ENCODE data around the gene TEKT5.
"Not testable (repeated sequence)": the region's sequence is repeated elsewhere in the genome, so short reads cannot be mapped to it uniquely, and the experiment has no call there.

Gene TEKT5

DNA sequence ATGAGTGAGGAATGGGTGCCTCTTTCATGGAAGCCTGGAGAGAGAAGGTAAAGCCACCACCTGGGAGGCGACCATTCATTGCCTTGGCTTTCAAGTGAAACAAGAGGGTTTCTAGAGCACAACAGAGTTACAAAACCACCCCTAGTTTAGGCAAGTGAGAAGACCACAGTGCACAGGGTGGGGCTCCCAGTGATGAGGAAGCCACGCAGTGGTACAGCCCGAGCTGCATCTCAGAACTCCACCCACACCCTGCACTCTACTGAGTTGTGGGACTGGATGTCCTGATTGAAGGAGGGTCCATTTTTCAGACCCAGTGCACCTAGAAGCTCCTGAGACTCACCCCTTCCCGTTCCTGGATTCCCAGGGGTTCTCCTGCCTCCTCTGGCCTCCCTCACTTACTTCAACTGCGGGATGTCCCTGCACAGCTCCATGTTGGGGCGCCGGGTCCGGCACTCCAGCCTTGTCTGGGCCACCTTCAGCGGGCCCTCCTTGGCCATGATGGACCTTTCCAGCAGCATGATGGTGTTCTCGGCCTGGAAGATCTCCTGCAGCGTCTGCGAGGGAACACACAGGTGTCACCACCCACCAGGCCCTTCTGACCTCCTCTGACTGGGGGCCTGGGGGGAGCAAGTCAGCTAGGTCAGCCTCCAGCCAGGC is 59.2 kb downstream of the TEKT5 start:
- DNase-seq (ENCODE audit: low read depth, low spot score), result no peak

DNA sequence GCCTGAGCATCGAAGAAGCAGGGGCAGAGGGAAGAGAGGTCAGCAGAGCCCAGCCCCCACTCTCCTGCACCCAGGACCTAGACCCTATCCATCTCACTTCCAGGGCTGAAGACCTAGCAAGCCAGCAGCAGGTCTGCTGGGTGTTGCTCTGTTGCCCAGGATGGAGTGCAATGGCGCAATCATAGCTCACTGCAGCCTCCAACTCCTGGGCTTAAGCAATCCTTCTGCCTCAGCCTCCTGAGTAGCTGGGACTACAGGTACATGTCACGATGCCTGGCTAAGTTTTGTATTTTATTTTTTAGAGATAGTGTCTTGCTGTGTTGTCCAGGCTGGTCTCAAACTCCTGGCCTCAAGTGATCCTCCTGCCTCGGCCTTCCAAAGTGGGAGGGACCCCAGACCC is 61.3 kb downstream of the TEKT5 start:
- DNase-seq (ENCODE audit: low read depth, low spot score), result not testable (repeated sequence)

DNA sequence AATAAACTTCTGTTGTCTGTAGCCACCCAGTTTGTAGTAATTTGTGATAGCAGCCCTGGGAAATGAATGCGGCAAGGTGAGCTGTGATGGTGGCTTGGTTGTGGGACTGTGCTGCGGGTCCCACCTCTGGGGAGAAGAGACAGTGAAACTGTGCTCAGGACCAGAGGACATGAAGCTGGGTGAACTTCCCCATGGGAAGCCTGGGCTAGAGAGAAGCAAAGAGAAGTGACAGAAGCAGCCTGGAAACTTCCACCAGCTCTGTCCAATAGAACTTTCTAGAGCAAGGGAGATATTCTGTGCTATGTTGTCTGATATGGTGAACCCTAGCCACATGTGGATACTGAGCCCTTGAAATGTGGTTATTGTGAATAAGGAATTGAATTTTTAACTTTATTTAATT is 62.8 kb downstream of the TEKT5 start:
- no peak for DNase-seq (ENCODE audit: low read depth, low spot score)

DNA sequence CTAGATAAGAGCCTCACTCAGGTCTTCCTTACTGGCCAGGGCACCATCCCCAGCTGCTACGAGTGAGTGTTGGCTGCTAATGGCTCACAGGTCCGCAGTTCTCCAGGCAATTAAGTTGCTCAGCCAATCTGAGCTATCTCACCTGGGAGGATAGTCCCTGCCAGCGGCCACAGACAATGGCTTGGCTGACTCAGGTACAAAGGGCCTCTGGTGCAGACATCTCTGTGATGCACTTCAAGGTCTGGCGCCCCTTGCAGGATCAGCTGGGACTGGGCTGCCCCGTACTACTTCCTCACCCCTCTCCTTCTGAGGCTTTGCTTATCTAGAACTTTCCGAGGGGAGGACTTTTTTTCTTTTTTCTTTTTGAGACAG is 65.2 kb downstream of the TEKT5 start:
- no peak for DNase-seq (ENCODE audit: low read depth, low spot score)

DNA sequence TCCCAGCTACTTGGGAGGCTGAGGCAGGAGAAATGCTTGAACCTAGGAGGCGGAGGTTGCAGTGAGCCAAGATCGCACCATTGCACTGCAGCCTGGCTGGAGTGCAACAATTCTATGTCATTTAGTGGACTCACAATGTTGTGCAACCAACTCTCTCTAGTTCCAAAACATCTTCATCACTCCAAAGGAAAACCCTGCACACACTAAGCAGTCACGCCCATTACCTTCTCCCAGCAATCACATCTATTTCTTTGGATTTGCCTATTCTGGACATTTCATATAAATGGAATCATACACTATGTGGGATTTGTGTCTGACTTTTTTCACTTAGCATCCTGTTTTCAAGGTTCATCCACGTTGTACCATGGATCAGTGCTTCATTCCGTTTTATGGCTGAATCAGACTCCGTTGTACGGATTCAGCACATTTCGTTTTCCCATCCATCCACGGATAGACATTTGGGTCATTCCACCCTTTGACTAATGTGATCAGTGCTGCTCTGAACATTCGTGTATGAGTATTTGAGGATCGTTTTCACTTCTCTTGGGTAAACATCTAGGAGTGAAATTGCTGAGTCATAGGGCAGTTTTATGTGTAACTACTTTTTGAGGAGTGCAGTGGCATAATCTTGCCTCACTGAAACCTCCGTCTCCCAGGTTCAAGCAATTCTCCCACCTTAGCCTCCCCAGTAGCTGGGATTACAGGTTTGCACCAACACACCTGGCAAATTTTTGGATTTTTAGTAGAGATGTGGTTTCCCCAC is 69.0 kb downstream of the TEKT5 start:
- DNase-seq (ENCODE audit: low read depth, low spot score), result no peak

DNA sequence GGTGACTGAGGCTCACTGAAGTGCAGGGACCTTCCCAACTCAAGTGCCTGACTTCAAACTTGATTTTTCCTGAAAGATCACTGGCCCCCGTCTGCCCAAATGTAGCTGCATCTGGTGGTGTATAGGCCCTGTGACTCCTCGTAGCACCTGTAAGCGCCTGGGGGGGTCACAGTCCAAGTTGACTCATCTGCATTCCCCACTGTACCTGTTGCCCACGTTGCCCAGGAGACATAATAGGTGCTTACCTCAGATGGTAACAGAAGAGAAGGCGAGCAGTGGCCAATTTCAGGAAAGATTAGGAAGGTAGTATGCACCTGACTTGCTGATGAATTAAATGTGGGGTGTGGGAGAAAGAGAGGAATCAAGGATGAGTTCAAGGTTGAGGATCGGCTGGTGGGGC is 70.2 kb downstream of the TEKT5 start:
- DNase-seq (ENCODE audit: low read depth, low spot score), result no peak

DNA sequence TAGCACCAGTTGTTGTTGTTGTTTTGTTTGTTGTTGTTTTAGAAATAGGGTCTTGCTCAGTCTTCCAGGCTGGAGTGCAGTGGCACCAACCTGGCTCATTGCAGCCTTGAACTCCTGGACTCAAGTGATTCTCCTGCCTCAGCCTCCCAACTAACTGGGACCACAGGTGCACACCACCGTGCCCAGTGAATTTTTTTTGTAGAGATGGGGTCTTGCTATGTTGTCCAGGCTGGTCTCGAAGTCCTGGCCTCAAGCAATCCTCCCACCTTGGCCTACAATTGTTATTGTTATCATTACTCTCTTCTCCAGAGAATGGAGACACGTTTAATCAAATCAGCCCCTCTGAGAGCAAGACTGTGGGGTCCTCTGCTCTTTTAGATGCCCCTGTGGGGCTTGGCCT is 71.7 kb downstream of the TEKT5 start:
- DNase-seq (ENCODE audit: low read depth, low spot score), result no peak

DNA sequence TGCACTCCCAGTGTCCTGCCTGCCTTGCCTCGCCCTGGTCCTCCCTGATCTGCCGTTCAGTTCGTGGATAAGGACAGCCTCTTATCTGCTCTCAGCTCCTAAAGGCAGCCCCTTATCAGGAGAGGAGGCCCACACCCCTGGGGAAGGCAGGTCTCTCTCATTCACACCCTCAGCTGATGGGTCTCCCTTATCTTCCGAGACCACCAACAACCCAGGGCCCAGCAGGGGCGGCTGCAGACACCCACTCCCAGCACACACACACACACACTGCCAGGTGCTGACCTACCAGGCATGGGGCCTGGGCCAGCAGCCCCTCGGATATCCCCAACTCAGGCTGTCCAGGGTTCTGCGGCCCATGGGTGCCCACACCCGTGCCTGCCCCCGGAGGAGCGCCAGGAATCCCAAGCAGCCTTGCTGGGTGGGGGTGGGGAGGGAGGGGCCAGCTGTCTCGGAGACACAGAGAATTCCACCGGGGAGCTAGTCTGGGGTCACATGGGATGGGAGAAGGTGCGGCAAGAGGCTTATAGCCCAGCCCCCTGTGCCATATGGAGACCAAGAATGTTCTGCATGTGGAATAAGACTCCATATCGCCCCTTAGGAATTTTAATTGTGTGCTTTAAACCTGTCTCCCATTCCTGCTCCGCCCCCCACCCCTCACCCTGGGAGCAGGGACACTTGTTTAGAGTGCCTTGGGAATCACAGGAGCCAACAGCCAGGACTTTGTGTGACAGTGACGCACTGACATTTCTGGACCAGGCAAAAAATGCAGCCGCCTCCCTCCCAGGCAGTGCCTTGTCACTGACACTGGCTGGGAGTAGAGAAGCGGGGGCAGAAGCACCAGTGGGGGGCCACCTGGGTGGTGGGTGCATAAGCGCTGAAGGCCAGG is 72.5 kb downstream of the TEKT5 start:
- DNase-seq (ENCODE audit: low read depth, low spot score), result no peak

DNA sequence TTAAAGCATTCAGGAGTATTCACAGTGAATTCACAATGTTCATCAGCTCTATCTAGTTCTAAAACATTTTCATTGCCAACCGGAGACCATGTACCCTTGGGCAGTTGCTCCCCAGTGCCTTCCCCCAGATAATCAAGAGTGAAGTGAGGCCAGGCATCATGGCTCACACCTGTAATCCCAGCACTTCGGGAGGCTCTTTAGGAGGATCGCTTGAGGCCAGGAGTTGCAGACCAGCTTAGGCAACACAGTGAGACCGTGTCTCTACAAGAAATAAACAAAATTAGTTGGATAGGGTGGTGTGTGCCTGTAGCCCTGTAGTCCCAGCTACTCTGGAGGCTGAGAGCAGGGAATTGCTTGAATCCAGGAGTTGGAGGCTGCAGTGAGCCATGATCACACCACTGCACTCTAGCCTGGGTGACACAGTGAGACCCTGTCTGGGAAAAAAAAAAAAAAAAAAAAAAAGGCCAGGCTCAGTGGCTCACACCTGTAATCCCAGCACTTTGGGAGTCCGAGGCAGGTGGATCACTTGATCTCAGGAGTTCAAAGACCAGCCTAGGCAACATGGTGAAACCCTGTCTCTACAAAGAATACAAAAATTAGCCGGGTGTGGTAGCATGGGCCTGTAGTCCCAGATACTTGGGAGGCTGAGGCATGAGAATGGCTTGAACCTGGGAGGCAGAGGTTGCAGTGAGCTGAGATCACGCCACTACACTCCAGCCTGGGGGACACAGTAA is 73.3 kb downstream of the TEKT5 start:
- not testable (repeated sequence) for DNase-seq (ENCODE audit: low read depth, low spot score)

DNA sequence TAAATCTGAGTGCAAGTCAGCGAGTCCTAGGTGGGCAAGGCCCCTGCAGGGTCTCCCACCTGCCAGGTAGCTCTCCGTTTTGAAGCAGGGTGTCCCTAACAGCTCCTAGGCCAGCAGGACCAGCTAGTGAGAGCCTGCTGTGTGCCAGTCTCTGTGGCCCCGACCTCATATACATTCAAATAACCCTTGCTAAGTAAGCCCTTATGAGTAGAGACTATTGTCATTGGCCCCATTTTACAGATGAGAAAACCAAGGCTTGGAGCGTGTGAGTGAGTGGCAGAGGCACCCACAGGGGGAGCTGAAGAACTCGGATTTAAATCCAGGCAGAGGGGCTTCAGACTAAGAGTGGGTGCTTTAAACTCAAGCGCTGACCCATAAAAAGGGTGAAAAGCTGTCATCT is 74.6 kb downstream of the TEKT5 start:
- DNase-seq (ENCODE audit: low read depth, low spot score), result no peak

DNA sequence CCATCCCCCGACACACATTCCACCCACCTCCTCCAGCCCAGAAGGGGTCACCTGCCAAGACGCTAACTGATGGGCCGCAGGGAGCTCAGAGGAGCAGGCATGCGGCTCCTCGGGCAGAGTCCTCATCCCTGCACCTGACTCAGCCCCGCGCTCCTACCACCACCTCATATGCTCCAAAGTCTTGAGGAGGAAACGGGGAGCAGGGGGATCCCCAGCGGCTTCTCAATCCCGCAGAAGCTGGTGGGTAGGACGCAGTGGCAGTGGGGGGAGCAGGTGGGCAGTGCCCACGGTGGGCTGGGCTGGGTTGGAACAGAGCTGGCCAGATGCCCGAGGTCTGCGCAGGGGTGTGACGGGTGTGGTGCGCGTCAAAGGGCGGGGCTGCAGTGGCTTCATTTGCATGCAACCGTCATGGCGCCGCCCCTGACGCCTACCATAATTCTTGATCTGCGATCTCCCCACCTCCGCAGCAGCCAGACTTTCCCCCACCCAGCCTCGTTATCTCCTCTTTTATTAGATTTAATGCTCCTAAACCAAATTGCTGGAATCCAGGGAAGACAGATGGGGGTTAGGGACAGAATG is 75.4 kb downstream of the TEKT5 start:
- DNase-seq (ENCODE audit: low read depth, low spot score), result no peak

DNA sequence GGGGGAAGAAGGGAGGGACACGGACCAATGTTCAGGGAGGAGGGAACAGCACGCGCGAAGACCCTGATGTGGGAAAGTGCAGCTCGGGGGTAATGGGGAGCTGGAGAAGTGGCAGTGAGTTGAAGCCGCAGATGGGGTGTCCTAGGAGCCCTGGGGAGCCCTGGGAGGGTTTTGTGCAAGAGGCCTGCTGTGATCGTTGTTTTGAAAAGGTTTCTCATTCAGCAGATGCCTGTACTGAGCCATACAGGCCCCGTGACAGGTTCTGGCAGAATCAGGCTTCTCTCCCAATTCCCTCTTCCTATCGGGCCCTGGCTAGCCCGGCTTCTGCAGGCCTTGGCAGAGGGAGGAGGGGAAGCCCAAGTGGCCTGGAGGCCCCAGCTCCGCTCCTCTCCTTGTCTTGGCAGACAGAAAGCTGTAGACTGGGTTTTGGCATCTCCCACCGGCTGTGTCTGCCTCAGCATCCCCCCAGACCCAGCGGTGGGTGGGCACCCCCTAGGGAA is 76.0 kb downstream of the TEKT5 start:
- DNase-seq (ENCODE audit: low read depth, low spot score), result no peak

DNA sequence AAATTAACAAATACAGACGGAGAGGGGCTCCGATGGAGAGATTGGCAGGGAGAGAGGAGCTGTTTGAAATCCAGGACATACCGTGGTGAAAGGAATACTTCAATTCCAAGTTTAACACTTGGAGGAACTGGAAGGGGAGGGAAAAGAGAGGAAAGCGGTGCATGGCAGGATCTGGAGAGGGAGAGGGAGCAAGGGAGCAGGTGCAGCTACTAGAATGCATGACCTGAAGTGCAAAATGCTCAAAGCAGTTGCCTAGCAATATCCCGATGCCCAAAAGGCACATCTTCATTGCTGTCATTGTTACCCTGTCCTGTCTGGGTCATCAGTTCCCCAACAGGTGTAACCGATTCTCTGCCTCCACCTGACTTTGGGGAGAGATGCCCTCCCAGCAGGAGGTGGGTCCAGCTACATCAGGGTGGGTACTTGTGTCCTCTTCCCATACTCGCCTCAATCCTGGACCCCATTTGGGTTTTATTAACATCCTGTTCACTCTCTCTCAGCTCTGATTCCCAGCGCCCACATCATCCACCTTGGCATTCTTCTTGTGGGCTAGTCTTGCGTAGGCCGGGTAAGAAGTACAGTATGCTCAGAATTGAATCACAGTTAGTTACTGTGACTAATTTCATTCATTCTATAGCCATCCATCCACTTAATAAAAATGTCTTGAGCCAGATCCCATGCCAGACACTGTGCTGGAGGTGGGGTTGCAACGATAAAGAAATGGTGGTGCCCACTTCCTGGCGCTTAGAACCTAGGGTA is 76.9 kb downstream of the TEKT5 start:
- no peak for DNase-seq (ENCODE audit: low read depth, low spot score)

DNA sequence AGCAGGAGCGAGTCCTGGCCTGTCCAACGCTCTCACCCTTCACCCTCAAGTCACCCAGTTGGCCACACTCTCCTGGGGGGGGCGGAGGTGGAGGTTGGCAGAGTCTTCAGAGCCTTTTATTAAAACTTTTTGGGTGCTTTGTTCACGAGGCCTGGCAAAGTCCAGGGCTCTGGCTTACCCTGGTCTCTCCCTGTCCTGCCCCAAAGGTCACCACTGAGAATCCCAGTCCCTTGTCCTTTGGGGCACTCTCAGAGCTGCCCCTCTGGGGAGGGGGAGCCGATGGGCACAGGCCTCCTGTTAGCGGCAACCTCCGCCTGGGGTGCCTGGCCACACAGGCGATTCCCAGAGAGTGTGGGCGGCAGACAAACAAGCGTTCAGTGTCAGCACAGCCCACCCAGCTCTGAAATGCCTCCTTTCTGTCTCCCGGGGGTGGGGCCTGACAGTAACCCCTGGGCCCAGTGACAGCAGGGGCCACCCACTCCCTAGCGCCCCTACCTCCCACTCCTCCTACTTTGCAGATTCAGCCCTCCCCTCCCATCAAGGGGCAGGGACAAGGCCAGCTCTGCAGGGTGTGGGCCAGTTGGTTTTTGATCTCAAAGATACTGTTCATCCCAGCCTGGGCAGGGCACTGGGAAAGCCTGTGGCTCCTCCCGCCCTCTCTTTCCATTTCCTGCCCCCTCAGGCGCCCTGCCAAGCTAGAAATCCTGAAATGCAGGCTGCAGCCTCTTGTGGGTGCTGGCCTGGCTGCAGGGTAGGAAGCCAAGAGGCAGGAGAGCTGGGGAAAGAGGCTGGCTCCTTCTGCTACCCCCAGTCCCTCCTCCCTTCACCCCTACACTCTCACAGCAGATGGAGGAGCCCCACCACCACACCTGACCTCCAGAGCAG is 77.7 kb downstream of the TEKT5 start:
- DNase-seq (ENCODE audit: low read depth, low spot score), result no peak

DNA sequence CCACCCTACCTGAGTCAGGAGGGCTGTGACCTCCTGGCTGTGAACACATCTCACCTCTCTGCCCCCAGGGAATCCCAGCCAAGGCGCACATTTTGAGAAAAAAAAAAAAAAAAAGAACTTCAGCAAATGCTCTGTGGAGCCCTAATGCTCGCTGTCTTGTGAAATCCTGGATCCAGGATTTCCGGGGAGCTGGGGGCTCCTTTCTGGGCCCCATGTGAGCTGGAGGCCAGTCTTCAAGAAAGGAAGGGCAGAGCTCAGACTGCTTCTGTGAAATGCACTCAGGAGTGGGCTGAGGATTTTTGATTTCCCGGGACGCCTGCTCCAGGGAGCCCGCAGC is 78.3 kb downstream of the TEKT5 start:
- no peak for DNase-seq (ENCODE audit: low read depth, low spot score)

DNA sequence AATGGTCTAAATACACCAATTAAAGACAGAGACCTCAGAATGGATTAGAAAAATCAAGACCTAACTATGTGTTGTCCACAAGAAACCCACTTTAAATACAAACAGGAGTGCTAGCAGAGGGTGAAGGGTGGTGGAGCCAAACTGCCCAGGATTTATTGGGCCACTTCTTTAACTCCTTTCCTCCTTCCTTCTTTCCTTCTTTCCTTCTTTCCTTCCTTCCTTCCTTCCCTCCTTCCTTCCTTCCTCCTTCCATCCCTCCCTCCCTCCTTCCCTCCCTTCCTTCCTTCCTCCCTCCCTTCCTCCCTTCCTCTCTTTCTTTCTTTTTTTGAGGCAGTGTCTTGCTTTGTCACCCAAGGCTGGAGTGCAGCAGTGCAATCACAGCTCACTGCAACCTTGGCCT is 80.0 kb downstream of the TEKT5 start:
- no peak for DNase-seq (ENCODE audit: low read depth, low spot score)

DNA sequence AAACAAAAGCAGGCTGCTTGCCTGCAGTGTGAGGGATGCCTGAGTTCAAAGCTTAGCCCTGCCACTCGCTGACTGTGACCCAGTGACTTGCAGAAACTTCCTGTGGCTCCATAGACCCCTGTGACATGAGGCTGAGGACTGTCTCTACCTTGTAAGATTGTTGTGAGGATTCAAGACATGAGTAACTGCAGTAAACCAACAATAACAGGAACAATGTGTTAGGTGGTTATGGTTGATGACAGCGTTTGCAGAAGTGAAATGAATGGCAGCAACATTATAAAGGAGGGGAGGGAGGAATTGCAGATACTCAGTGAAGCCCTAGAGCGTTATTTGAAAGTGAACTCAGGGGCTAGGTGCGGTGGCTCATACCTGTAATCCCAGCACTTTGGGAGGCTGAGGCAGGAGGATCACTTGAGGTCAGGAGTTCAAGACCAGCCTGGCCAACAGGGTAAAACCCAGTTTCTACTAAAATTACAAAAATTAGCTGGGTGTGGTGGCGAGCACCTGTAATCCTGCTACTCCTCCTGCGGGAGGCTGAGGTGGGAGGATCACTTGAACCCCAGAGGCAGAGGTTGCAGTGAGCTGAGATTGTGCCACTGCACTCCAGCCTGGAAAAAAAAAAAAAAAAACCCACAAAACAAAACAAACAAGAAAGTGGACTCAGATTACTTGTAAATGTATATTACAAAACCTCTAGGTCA is 80.8 kb downstream of the TEKT5 start:
- no peak for DNase-seq (ENCODE audit: low read depth, low spot score)

DNA sequence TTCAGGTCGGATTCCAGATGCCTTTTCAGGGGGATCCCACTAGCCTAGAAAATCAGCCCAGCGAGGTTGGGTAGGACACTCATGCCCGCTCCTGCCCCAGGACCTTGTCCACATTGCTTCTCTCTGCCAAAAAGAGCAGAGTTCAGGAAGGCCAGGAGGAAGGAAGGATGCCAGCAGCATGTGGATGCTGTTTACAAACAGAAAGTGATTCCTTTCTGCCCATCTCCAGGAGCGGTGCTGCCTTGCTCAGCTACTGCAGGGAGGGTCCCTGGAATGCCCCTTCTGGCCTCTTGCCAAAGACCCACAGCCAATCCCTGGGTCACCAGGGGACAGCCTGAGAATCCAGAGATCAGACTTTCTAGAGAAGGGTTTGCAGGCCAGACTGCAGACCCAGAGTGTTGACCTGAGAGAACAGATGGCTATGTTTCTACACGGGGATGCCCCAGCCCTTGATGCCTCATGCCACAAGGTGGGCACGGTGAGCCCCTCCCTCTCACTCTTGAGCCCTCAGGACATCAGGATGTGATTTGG is 82.0 kb downstream of the TEKT5 start:
- no peak for DNase-seq (ENCODE audit: low read depth, low spot score)

DNA sequence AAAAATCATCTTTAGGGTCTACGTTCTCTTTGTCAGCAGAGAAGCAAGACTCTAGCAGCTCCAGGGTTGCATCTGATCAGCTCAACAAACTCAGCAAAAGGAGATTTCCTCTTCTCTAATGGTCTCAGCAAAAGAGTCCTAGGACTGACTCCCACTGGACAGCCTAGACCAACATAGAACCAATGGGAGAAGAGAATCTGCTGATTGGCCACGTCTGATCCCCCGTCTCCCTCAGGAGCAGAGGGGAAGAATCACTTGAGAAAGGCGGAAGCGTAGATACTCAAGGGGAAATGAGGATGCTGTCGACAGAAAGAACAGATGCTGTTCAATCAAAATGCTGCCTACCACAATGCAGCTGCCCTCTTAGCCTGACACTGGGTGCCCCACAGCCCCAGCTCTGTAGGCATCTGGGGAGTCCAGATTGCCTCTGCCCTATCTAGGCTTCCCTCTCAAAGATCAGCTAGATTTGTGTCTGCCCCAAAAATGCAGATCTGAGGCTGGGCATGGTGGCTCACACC is 82.8 kb downstream of the TEKT5 start:
- DNase-seq (ENCODE audit: low read depth, low spot score), result no peak

Data from activated CD4-positive, CD25-positive, alpha-beta regulatory T cell treated with anti-CD3 and anti-CD28 coated beads, Interleukin-2, amount 50 U/mL, for 16 hours (primary cell).